Endothelial cell of umbilical vein (primary cell): ENCODE data around the gene MAT2A. TPM values are rescaled to one million over a fixed set of nuclear protein-coding genes. Genes with fewer than 3 reads are reported as not detected.

Experiments used
- BruUV-seq: library from RNA; stranded (reverse); fragments of 400-500 nt; replicated peaks from 2 replicates; lab custom pipeline; 2021; lab: Mats Ljungman, UMichigan
- CTCF ChIA-PET: fragments of 300-600, 350-600 bp; sonication (Branson Sonifier 250); formaldehyde crosslinking; loops from one replicate; lab custom pipeline; 2021; ENCODE audit warnings: antibody characterized with exemption, inconsistent platforms; lab: Charles Lee
- POLR2A ChIA-PET: fragments of 300-600, 350-600 bp; sonication (Branson Sonifier 250); formaldehyde crosslinking; loops from one replicate; lab custom pipeline; 2021; ENCODE audit warnings: antibody characterized with exemption, inconsistent platforms; lab: Charles Lee
- DNase-seq: peaks from one replicate; pipeline ENCODE4 v3.0.0-alpha.2; 2011; ENCODE audit warnings: low read depth, low spot score
- FAIRE-seq: peaks from 2 replicates; lab custom pipeline; 2011; peaks lifted over from hg19 to GRCh38; lab: Jason Lieb, UNC
- H2AFZ ChIP-seq: 2 replicates; pipeline ENCODE4 v1.6.0; 2012; ENCODE audit warnings: low read depth, low read length, control low read depth, inconsistent platforms
- H3K27ac ChIP-seq: 2 replicates; pipeline ENCODE4 v1.5.1; 2011; ENCODE audit warnings: low read depth, mild to moderate bottlenecking, control low read depth, low read length, moderate library complexity; ENCODE audit not compliant: insufficient read depth
- H3K27me3 ChIP-seq, 2 experiments: 2 replicates each; pipeline versions ENCODE4 v1.6.0 to v1.6.1; 2011; ENCODE audit warnings: low read length in 2 of 2, mixed read lengths in 1 of 2; ENCODE audit not compliant: control insufficient read depth in 2 of 2, insufficient read depth in 2 of 2
- H3K36me3 ChIP-seq, 2 experiments: 2 replicates in 1 of 2; 3 replicates in 1 of 2; pipeline ENCODE4 v1.5.1; 2011; ENCODE audit warnings: low read length in 2 of 2, mild to moderate bottlenecking in 1 of 2, moderate library complexity in 1 of 2; ENCODE audit not compliant: control insufficient read depth in 2 of 2, insufficient read depth in 2 of 2; ENCODE audit errors: extremely low read depth in 1 of 2
- H3K4me1 ChIP-seq: 3 replicates; pipeline ENCODE4 v1.5.1; 2011; ENCODE audit warnings: mild to moderate bottlenecking, low read length; ENCODE audit not compliant: control insufficient read depth, insufficient read depth; ENCODE audit errors: extremely low read depth
- H3K4me2 ChIP-seq: 2 replicates; pipeline ENCODE4 v1.6.1; 2011; ENCODE audit warnings: low read length, control low read depth, mixed read lengths; ENCODE audit not compliant: insufficient read depth
- H3K4me3 ChIP-seq, 3 experiments: fragments of 200-600 bp in 1 of 3; sonication (generic), shearing (Covaris generic) in 1 of 3; replicated peaks in 1 of 3; 2 replicates each; pipeline ENCODE4 v1.5.1; 2011 to 2016; ENCODE audit warnings: control low read depth in 3 of 3, low read length in 3 of 3, mild to moderate bottlenecking in 2 of 3, inconsistent platforms in 1 of 3, low read depth in 1 of 3, moderate library complexity in 1 of 3; ENCODE audit not compliant: insufficient read depth in 1 of 3
- H3K79me2 ChIP-seq: 2 replicates; pipeline ENCODE4 v1.6.0; 2012; ENCODE audit warnings: low read length, inconsistent platforms; ENCODE audit not compliant: control insufficient read depth, insufficient read depth
- H3K9ac ChIP-seq: replicated peaks from 2 replicates; pipeline ENCODE3; 2011; ENCODE audit warnings: low read length, control low read depth; ENCODE audit not compliant: insufficient read depth; ENCODE audit errors: extremely low read depth
- H3K9me1 ChIP-seq: replicated peaks from 3 replicates; pipeline ENCODE4 v1.6.0; 2011; ENCODE audit warnings: mild to moderate bottlenecking, low read length; ENCODE audit not compliant: control insufficient read depth, insufficient read depth; ENCODE audit errors: extremely low read depth
- H3K9me3 ChIP-seq: replicated peaks from 2 replicates; pipeline ENCODE4 v1.5.1; 2012; ENCODE audit warnings: low read length, inconsistent platforms; ENCODE audit not compliant: control insufficient read depth, insufficient read depth
- H4K20me1 ChIP-seq: replicated peaks from 2 replicates; pipeline ENCODE3; 2011; ENCODE audit warnings: mild to moderate bottlenecking, low read length; ENCODE audit not compliant: control insufficient read depth, insufficient read depth; ENCODE audit errors: extremely low read depth
- CTCF ChIP-seq, 2 donors: IDR thresholded peaks; 1 replicate in 1 of 2; 2 replicates in 1 of 2; pipeline ENCODE4 v1.5.1; 2011; ENCODE audit warnings: low read length in 2 of 2, mild to moderate bottlenecking in 2 of 2, moderate library complexity in 2 of 2, control low read depth in 1 of 2, inconsistent platforms in 1 of 2, low read depth in 1 of 2; ENCODE audit not compliant: insufficient read depth in 1 of 2; ENCODE audit errors: extremely low read depth in 1 of 2
- EZH2 ChIP-seq: IDR thresholded peaks from 2 replicates; pipeline ENCODE4 v1.6.1; 2012; ENCODE audit warnings: borderline replicate concordance, low read depth, mild to moderate bottlenecking, moderate library complexity, low read length, inconsistent platforms; ENCODE audit not compliant: severe bottlenecking
- FOS ChIP-seq: IDR thresholded peaks from 2 replicates; pipeline ENCODE4 v1.6.1; 2011; ENCODE audit warnings: mild to moderate bottlenecking, low read length, moderate library complexity, borderline replicate concordance; ENCODE audit not compliant: insufficient read depth
- GATA2 ChIP-seq: IDR thresholded peaks from 2 replicates; pipeline ENCODE4 v1.7.0; 2011; ENCODE audit warnings: low read depth, mild to moderate bottlenecking, moderate library complexity, mixed read lengths, low read length; ENCODE audit not compliant: insufficient read length, insufficient read depth
- JUN ChIP-seq: IDR thresholded peaks from 2 replicates; pipeline ENCODE4 v1.6.1; 2011; ENCODE audit warnings: borderline replicate concordance, low read depth; ENCODE audit not compliant: insufficient read length, insufficient read depth
- MYC ChIP-seq: IDR thresholded peaks from one replicate; pipeline ENCODE4 v1.6.1; 2011; ENCODE audit warnings: mild to moderate bottlenecking, low read depth, low read length
- POLR2A ChIP-seq: IDR thresholded peaks from 2 replicates; pipeline ENCODE4 v1.6.1; 2012; ENCODE audit warnings: low read depth, mild to moderate bottlenecking, control low read depth, low read length
- POLR2AphosphoS5 ChIP-seq: IDR thresholded peaks from 2 replicates; pipeline ENCODE4 v1.6.1; 2012; ENCODE audit warnings: low read depth, mild to moderate bottlenecking, control low read depth, low read length, moderate library complexity; ENCODE audit not compliant: insufficient read depth
- dilution Hi-C: fragments of 300-500 bp; cut with MboI; formaldehyde crosslinking; loops from one replicate; pipeline ENCODE4 v1.15.0; 2019; ENCODE audit warnings: low sequenced_read_pairs; ENCODE audit not compliant: extremely low pct_ligation_motif_present
- intact Hi-C: fragments of 100-400 bp; cut with micrococcal nuclease; formaldehyde crosslinking; loops from one replicate; pipeline ENCODE4 v1.10.0; 2022
- polyA plus RNA-seq, 4 experiments: library from polyadenylated mRNA; depleted of rRNA in 3 of 4; stranded (reverse) in 3 of 4; unstranded in 1 of 4; fragments of >200 nt; gene quantifications; 2 replicates each; pipeline versions ENCODE4 v1.2.1 to v1.2.3, GENCODE V29; 2011 to 2012; ENCODE audit warnings: missing spikeins in 1 of 4
- total RNA-seq: library from RNA; stranded (reverse); gene quantifications from 2 replicates; pipeline ENCODE4 v1.2.3, GENCODE V29; 2021
- TF ChIP-seq, protein P1 (sequence below): IDR thresholded peaks from 2 replicates; pipeline ENCODE4 v1.6.1; 2011; ENCODE audit not compliant: insufficient read depth, insufficient read length

MAT2A gene
- total and polyA plus RNA-seq, 2 donors (not counting 3 experiments of a cell fraction or from before 2014, with no cell fraction given), result 172 to 257 TPM

- H3K27me3 ChIP-seq, result no peaks in the 10 kb centered on the region
- no peaks in the 10 kb centered on the region for H3K79me2 ChIP-seq
- POLR2A ChIA-PET, result interaction anchor here (2.0 kb wide), 1 partner anchor 48 kb away, joined by 8 read pairs; the partner anchor contains the start of gene MAT2A
- H3K9me1 ChIP-seq, result no peaks in the 10 kb centered on the region
- FAIRE-seq (no peak), DNase-seq (no peak)
- H4K20me1 ChIP-seq, result no peaks in the 10 kb centered on the region
- H3K4me1 ChIP-seq, result no peaks in the 10 kb centered on the region
- BruUV-seq, result no TSS peak
- H3K27ac ChIP-seq, result no peak overlapping the region
- no peaks in the 10 kb centered on the region for H3K9me3 ChIP-seq
- H3K36me3 ChIP-seq, result no peaks in the 10 kb centered on the region
- CTCF ChIA-PET, result interaction anchor here (1.2 to 1.7 kb wide), 4 partner anchors 14 to 61 kb away, joined by 3 to 4 read pairs (median 4); no protein-coding TSS in a partner anchor
- H2AFZ ChIP-seq, result no peak overlapping the region
- no peak overlapping the region for H3K4me2 ChIP-seq
- dilution Hi-C loops, result no loop called here
- H3K4me3 ChIP-seq, result no peak overlapping the region
- TF ChIP-seq MYC (no peak), CTCF (IDR thresholded peaks at IDR 0.05; ENCODE audit: extremely low read depth in 1 of 2, insufficient read depth in 1 of 2, low read depth in 1 of 2, low read length in 2 of 2) (no peak), GATA2 (no peak), EZH2 (no peak), POLR2A (no peak), FOS (no peak), POLR2AphosphoS5 (no peak), JUN (no peak)
- TF ChIP-seq, protein P1, sequence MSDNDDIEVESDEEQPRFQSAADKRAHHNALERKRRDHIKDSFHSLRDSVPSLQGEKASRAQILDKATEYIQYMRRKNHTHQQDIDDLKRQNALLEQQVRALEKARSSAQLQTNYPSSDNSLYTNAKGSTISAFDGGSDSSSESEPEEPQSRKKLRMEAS, result no peak
- no peak overlapping the region for H3K9ac ChIP-seq
- intact Hi-C loops, result no loop called here
Observed at GRCh38 chr2:85490861-85491755, 47.9 kb upstream of the MAT2A start.
